ENCODE results near the gene L1TD1.
"Not testable (repeated sequence)": the region's sequence is repeated elsewhere in the genome, so short reads cannot be mapped to it uniquely, and the experiment has no call there.

DNA sequence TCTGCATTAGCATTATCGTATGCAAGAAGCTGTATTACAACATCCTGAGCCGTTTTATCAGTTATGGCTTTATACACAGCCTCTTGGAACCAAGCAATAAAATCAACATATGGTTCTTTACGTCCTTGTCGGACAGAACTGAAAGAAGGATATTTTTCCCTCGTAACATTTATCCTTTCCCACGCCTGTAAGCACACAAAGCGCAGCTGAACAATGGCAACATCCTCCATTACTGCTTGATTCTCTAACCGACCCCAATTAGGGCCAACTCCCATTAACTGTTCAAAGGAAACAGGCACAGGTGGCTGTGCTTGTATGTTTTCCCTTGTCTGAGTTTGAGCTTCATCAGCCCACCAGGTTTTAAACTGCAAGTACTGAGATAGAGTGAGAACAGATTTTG lies 12.5 kb upstream of the L1TD1 start:
- TF ChIP-seq, protein P1, sequence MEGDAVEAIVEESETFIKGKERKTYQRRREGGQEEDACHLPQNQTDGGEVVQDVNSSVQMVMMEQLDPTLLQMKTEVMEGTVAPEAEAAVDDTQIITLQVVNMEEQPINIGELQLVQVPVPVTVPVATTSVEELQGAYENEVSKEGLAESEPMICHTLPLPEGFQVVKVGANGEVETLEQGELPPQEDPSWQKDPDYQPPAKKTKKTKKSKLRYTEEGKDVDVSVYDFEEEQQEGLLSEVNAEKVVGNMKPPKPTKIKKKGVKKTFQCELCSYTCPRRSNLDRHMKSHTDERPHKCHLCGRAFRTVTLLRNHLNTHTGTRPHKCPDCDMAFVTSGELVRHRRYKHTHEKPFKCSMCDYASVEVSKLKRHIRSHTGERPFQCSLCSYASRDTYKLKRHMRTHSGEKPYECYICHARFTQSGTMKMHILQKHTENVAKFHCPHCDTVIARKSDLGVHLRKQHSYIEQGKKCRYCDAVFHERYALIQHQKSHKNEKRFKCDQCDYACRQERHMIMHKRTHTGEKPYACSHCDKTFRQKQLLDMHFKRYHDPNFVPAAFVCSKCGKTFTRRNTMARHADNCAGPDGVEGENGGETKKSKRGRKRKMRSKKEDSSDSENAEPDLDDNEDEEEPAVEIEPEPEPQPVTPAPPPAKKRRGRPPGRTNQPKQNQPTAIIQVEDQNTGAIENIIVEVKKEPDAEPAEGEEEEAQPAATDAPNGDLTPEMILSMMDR (IDR thresholded peaks at IDR 0.05), result not testable (repeated sequence)
- not testable (repeated sequence) for TF ChIP-seq POLR2A (IDR thresholded peaks at IDR 0.05)

Data from right lobe of liver (tissue), 4 donors.